Spleen (tissue), 11 donors: ENCODE measurements around the gene HOXB2. TPM values are rescaled to one million over a fixed set of nuclear protein-coding genes. Genes with fewer than 3 reads are reported as not detected.

Source experiments
- DNase-seq: peaks from one replicate; pipeline ENCODE4 v3.0.0-alpha.2; 2020
- H3K27ac ChIP-seq, 8 donors: fragments of 200-600 bp; sonication (generic) in 7 of 8; 1 replicate in 4 of 8; 2 replicates in 4 of 8; pipeline versions ENCODE4 v1.5.0 to v1.8.0; 2016 to 2021; ENCODE audit warnings: inconsistent platforms in 4 of 8, mild to moderate bottlenecking in 4 of 8, moderate library complexity in 1 of 8
- H3K27me3 ChIP-seq, 7 donors: fragments of 200-600 bp; sonication (generic) in 6 of 7; replicated peaks in 1 of 7; 1 replicate in 4 of 7; 2 replicates in 3 of 7; pipeline versions ENCODE4 v1.5.0 to v1.8.0; 2016 to 2021; ENCODE audit warnings: inconsistent platforms in 3 of 7, mild to moderate bottlenecking in 1 of 7
- H3K36me3 ChIP-seq, 6 donors: fragments of 200-600 bp; sonication (generic) in 5 of 6; 1 replicate in 4 of 6; 2 replicates in 2 of 6; pipeline versions ENCODE4 v1.5.0 to v1.8.0; 2016 to 2021; ENCODE audit warnings: inconsistent platforms in 2 of 6
- H3K4me1 ChIP-seq, 6 donors: fragments of 200-600 bp; sonication (generic) in 5 of 6; 1 replicate in 3 of 6; 2 replicates in 3 of 6; pipeline versions ENCODE4 v1.5.0 to v1.8.0; 2016 to 2021; ENCODE audit warnings: inconsistent platforms in 3 of 6
- H3K4me3 ChIP-seq, 8 donors: fragments of 200-600 bp; sonication (generic) in 7 of 8; 1 replicate in 4 of 8; 2 replicates in 4 of 8; pipeline versions ENCODE4 v1.5.0 to v1.8.0; 2016 to 2021; ENCODE audit warnings: inconsistent platforms in 4 of 8, mild to moderate bottlenecking in 4 of 8, moderate library complexity in 2 of 8
- H3K9me3 ChIP-seq, 8 donors: fragments of 200-600 bp; sonication (generic) in 7 of 8; 1 replicate in 4 of 8; 2 replicates in 4 of 8; pipeline versions ENCODE4 v1.5.0 to v1.8.0; 2016 to 2021; ENCODE audit warnings: inconsistent platforms in 4 of 8
- POLR2A ChIP-seq, 3 donors: fragments of 450-650 bp; IDR thresholded peaks; one replicate each; pipeline ENCODE4 v1.5.1; 2017; ENCODE audit warnings: antibody characterized with exemption in 3 of 3, mild to moderate bottlenecking in 1 of 3
- POLR2AphosphoS5 ChIP-seq, 3 donors: sonication (generic); formaldehyde crosslinking; IDR thresholded peaks; one replicate each; pipeline ENCODE4 v1.5.1; 2017; ENCODE audit warnings: antibody characterized with exemption in 3 of 3
- WGBS, 5 donors: extraction: QIAGEN DNeasy Blood & Tissue Kit in 3 of 5; methylation state at CpG; one replicate each; pipeline versions ENCODE4 v1.1.5 to v1.1.7; 2013 to 2018; 5-methylcytosine and 5-hydroxymethylcytosine counted together
- intact Hi-C: fragments of 100-400 bp; cut with DNase I; formaldehyde crosslinking; loops from one replicate; pipeline ENCODE4 v1.15.0; 2023; ENCODE audit warnings: low total_unique reads
- polyA plus RNA-seq, 3 donors: library from polyadenylated mRNA; stranded (reverse); fragments of 200-250 nt; gene quantifications; one replicate each; pipeline ENCODE4 v1.2.1, GENCODE V29; 2013
- total RNA-seq, 7 donors: library from RNA; depleted of rRNA in 3 of 7; stranded (reverse); fragments of >200 nt in 3 of 7; fragmentation: NEBNext Ultra II Directional in 4 of 7; extraction: Animal tissue kit (Norgen Biotek cat#: 25700) in 4 of 7; gene quantifications; one replicate each; pipeline versions ENCODE4 v1.1.0 to v1.2.1, GENCODE V29; 2016 to 2021
- TF ChIP-seq, protein P1 (sequence below), 11 experiments: fragments of 200-600 bp in 7 of 11; fragments of 450-650 bp in 4 of 11; sonication (generic) in 4 of 11; IDR thresholded peaks in 8 of 11; conservative IDR thresholded peaks in 3 of 11; 1 replicate in 7 of 11; 2 replicates in 4 of 11; pipeline versions ENCODE4 v1.4.0 to v1.8.0; 2016 to 2021; ENCODE audit warnings: antibody characterized with exemption in 11 of 11, inconsistent platforms in 4 of 11, mild to moderate bottlenecking in 1 of 11
- donor health status: healthy with polysubstance abuse.
- donor health status: DM: no; HTN: no; CAD: no; lungs with moderate emphysema.
- donor health status: DM: no; HTN: no; CAD: no.
- donor health status: Bipolar disorder and iron deficiency.
- donor health status: healthy.
- donor health status: DM: no; HTN: no; CAD: no.
- donor health status: DM: yes; HTN: yes; CAD: no.

HOXB2 gene
- total and polyA plus RNA-seq, 10 donors = 5.9 to 21.9 (median 8.8) TPM

- Histone ChIP-seq H3K9me3 (no peaks in the 10 kb centered on the region), H3K4me1 (peaks cover 0 to 51% (median 10%) of the 10 kb centered on the region in 6 donors), H3K27me3 (peaks cover 0 to 63% (median 14%) of the 10 kb centered on the region in 7 donors), H3K4me3 (peak overlapping the region in 1 of 8 donors; percentile 11), H3K27ac (peak overlapping the region in 6 of 8 donors; percentile 62 to 89 (median 81)), H3K36me3 (no peaks in the 10 kb centered on the region)
- intact Hi-C loops = no loop called here
- TF ChIP-seq POLR2AphosphoS5 (IDR thresholded peaks at IDR 0.05) (no peak), POLR2A (IDR thresholded peaks at IDR 0.05) (no peak)
- TF ChIP-seq, protein P1, sequence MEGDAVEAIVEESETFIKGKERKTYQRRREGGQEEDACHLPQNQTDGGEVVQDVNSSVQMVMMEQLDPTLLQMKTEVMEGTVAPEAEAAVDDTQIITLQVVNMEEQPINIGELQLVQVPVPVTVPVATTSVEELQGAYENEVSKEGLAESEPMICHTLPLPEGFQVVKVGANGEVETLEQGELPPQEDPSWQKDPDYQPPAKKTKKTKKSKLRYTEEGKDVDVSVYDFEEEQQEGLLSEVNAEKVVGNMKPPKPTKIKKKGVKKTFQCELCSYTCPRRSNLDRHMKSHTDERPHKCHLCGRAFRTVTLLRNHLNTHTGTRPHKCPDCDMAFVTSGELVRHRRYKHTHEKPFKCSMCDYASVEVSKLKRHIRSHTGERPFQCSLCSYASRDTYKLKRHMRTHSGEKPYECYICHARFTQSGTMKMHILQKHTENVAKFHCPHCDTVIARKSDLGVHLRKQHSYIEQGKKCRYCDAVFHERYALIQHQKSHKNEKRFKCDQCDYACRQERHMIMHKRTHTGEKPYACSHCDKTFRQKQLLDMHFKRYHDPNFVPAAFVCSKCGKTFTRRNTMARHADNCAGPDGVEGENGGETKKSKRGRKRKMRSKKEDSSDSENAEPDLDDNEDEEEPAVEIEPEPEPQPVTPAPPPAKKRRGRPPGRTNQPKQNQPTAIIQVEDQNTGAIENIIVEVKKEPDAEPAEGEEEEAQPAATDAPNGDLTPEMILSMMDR (IDR thresholded peaks at IDR 0.05 in 8 of 11, conservative IDR thresholded peaks at IDR 0.05 in 3 of 11) = no peak
- no peak for DNase-seq
- WGBS, 5 donors = 71 to 83% (median 75%) methylated on average over 6 of the region's 6 CpGs
Observed at GRCh38 chr17:48569674-48570324, 24.9 kb upstream of the HOXB2 start.

DNA sequence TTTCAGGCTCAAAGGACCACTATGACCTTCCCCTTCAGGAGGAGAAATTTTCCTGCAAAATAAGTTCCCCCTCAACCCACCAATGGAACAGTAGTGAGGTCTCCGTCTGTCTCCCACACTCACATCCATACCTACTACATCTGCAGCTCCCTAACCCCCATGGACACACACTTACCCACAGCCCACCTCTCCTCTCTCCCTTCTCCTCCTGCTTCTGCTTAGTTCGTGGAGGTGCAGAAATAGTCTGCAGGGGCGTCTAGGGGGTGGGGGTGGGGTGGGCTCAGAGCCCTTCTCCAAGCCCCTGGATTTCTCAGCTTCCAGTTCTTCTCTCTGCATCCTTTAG, 24.3 kb upstream of the HOXB2 start:
- H3K4me3 ChIP-seq = peak overlapping the region in 2 of 8 donors; percentile 20 to 41
- no peak for DNase-seq
- TF ChIP-seq POLR2A (IDR thresholded peaks at IDR 0.05) = no peak
- TF ChIP-seq, protein P1 (IDR thresholded peaks at IDR 0.05 in 8 of 11, conservative IDR thresholded peaks at IDR 0.05 in 3 of 11) = no peak
- no peak for TF ChIP-seq POLR2AphosphoS5 (IDR thresholded peaks at IDR 0.05)
- no peaks in the 10 kb centered on the region for H3K9me3 ChIP-seq
- no peaks in the 10 kb centered on the region for H3K36me3 ChIP-seq
- H3K27me3 ChIP-seq = peaks cover 0 to 69% (median 14%) of the 10 kb centered on the region in 7 donors
- intact Hi-C loops = no loop called here
- peak overlapping the region in 5 of 8 donors; percentile 62 to 89 (median 83) for H3K27ac ChIP-seq
- WGBS, 5 donors = 42 to 58% (median 54%) methylated on average over 3 of the region's 3 CpGs
- H3K4me1 ChIP-seq = peaks cover 0 to 56% (median 10%) of the 10 kb centered on the region in 6 donors

DNA sequence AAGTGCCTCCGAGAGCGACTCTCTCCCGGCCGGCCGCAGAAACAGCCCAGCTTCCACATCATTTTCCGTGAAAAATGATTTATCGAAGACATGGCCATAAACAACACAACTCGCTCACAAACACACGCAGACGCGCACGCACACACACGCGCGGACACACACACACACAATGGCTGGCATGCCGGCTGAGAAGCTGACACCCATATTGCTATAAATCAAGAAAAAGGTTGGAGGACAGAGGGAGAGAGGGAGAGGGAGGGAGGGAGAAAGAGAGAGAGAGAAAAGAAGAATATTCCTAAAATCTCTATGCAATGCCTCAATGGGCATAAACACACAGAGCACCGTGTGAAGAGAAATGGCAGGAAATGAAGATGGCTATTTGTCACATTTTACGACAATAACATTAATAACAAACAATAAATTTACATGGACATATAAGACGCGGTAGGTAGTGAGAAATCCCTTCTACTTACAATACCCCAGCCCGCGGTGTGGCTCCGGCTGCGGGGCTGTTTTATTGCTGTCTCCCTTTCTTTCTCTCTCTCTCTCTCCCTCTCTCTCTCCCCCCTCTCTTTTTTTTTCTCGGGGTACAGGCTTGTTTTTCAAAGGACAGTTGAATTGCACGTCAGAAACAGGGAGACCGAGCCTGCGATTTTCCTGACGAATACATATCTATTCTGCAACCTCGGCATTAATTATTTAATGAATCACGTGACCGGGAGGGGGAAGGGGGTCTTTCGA, 23.8 kb upstream of the HOXB2 start:
- Histone ChIP-seq H3K4me3 (peak overlapping the region in 2 of 8 donors; percentile 20 to 41), H3K4me1 (peaks cover 0 to 60% (median 10%) of the 10 kb centered on the region in 6 donors), H3K36me3 (no peaks in the 10 kb centered on the region), H3K27ac (peak overlapping the region in 6 of 8 donors; percentile 27 to 89 (median 76)), H3K9me3 (no peaks in the 10 kb centered on the region), H3K27me3 (peaks cover 0 to 74% (median 16%) of the 10 kb centered on the region in 7 donors)
- TF ChIP-seq POLR2A (IDR thresholded peaks at IDR 0.05) = no peak
- TF ChIP-seq, protein P1 (IDR thresholded peaks at IDR 0.05 in 8 of 11, conservative IDR thresholded peaks at IDR 0.05 in 3 of 11) = no peak
- no peak for TF ChIP-seq POLR2AphosphoS5 (IDR thresholded peaks at IDR 0.05)
- intact Hi-C loops = no loop called here
- no peak for DNase-seq
- 25 to 33% (median 26%) methylated on average over 33 of the region's 33 CpGs for WGBS, 5 donors
